Prostate gland (tissue), 2 donors: ENCODE measurements around the gene TMEM43. TPM values are rescaled to one million over a fixed set of nuclear protein-coding genes. Genes with fewer than 3 reads are reported as not detected.

Experiments used
- DNase-seq: peaks from one replicate; pipeline ENCODE4 v3.0.0-alpha.2; 2019; ENCODE audit warnings: low spot score
- H3K27ac ChIP-seq, 2 donors: fragments of 200-600 bp; sonication (generic); 2 replicates each; pipeline ENCODE4 v1.5.1; 2017 to 2019
- H3K27me3 ChIP-seq: fragments of 200-600 bp; sonication (generic); replicated peaks from 2 replicates; pipeline ENCODE4 v1.5.1; 2019; ENCODE audit not compliant: insufficient read depth
- H3K36me3 ChIP-seq, 2 donors: fragments of 200-600 bp; sonication (generic); 1 replicate in 1 of 2; 2 replicates in 1 of 2; pipeline versions ENCODE4 v1.5.1 to v1.8.1; 2017 to 2019
- H3K4me1 ChIP-seq: fragments of 200-600 bp; sonication (generic); replicated peaks from 2 replicates; pipeline ENCODE4 v1.5.1; 2019
- H3K4me3 ChIP-seq, 2 donors: fragments of 200-600 bp; sonication (generic); 2 replicates each; pipeline ENCODE4 v1.5.1; 2017 to 2019
- H3K9me3 ChIP-seq: fragments of 200-600 bp; sonication (generic); 2 replicates; pipeline ENCODE4 v1.5.1; 2017
- POLR2A ChIP-seq: fragments of 450-650 bp; IDR thresholded peaks from one replicate; pipeline ENCODE4 v1.6.1; 2016; ENCODE audit warnings: antibody characterized with exemption, mild to moderate bottlenecking
- POLR2AphosphoS5 ChIP-seq: sonication (generic); formaldehyde crosslinking; IDR thresholded peaks from one replicate; pipeline ENCODE4 v1.6.1; 2017; ENCODE audit warnings: antibody characterized with exemption
- WGBS: methylation state at CpG from one replicate; pipeline ENCODE4 v1.1.5; 2018; 5-methylcytosine and 5-hydroxymethylcytosine counted together
- intact Hi-C: fragments of 100-400 bp; cut with DNase I; formaldehyde crosslinking; loops from one replicate; pipeline ENCODE4 v1.14.2; 2022
- total RNA-seq, 2 donors: library from RNA; depleted of rRNA; stranded (reverse); fragments of >200 nt; gene quantifications; one replicate each; pipeline ENCODE4 v1.1.0, GENCODE V29; 2016
- TF ChIP-seq, protein P1 (sequence below), 4 experiments: fragments of 200-600 bp in 2 of 4; fragments of 450-650 bp in 2 of 4; sonication (generic) in 2 of 4; IDR thresholded peaks; 1 replicate in 3 of 4; 2 replicates in 1 of 4; pipeline ENCODE4 v1.5.1; 2016 to 2019; ENCODE audit warnings: antibody characterized with exemption in 4 of 4, mild to moderate bottlenecking in 2 of 4, moderate library complexity in 2 of 4

Gene TMEM43
- total RNA-seq, 2 donors from 2014 or later: 56.8 to 80.5 TPM

DNA sequence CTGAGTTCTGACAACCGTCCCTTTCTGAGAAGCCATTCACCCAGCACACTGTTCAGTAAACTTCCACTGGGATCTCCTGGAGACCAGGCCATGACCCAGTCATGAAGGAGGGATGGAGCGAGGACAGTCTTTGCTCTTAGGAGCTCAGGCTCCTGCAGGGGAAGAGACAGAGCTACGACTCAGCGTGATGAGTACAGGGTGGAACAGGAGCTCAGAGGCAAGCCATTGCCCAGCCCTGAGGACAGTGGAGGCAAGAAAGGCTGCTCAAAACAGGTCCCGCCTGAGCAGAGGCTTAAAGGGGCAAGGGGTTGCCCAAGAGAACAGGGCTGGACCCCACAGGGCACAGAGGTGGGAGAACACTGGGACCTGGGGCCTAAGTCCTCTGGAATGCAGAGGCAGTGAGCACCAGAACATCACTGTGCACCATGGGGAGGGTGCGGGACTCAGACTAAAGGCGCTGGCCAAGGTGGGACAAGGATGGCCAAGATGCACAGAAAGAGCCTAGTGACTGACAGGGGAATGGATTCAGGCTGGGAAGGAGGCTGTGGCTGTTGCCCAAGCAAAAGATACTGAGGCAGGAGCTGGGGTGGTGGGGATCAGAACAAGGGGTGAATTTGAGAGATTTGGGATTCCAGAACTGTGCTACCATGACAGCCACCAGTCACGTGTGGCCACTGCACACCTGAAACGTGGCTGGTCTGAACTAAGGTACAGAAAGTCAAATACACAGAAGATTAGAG is 25.8 kb downstream of the TMEM43 start:
- Histone ChIP-seq H3K4me1 (no peaks in the 10 kb centered on the region), H3K27me3 (no peaks in the 10 kb centered on the region), H3K36me3 (peaks cover 0 to 6% of the 10 kb centered on the region in 2 donors), H3K4me3 (no peak overlapping the region), H3K27ac (no peak overlapping the region), H3K9me3 (no peaks in the 10 kb centered on the region)
- TF ChIP-seq POLR2AphosphoS5: no peak
- TF ChIP-seq, protein P1, sequence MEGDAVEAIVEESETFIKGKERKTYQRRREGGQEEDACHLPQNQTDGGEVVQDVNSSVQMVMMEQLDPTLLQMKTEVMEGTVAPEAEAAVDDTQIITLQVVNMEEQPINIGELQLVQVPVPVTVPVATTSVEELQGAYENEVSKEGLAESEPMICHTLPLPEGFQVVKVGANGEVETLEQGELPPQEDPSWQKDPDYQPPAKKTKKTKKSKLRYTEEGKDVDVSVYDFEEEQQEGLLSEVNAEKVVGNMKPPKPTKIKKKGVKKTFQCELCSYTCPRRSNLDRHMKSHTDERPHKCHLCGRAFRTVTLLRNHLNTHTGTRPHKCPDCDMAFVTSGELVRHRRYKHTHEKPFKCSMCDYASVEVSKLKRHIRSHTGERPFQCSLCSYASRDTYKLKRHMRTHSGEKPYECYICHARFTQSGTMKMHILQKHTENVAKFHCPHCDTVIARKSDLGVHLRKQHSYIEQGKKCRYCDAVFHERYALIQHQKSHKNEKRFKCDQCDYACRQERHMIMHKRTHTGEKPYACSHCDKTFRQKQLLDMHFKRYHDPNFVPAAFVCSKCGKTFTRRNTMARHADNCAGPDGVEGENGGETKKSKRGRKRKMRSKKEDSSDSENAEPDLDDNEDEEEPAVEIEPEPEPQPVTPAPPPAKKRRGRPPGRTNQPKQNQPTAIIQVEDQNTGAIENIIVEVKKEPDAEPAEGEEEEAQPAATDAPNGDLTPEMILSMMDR (IDR thresholded peaks at IDR 0.05): no peak
- TF ChIP-seq POLR2A: no peak
- WGBS: 93% methylated on average over 9 of the region's 9 CpGs
- intact Hi-C loops: no loop called here
- DNase-seq: no peak

DNA sequence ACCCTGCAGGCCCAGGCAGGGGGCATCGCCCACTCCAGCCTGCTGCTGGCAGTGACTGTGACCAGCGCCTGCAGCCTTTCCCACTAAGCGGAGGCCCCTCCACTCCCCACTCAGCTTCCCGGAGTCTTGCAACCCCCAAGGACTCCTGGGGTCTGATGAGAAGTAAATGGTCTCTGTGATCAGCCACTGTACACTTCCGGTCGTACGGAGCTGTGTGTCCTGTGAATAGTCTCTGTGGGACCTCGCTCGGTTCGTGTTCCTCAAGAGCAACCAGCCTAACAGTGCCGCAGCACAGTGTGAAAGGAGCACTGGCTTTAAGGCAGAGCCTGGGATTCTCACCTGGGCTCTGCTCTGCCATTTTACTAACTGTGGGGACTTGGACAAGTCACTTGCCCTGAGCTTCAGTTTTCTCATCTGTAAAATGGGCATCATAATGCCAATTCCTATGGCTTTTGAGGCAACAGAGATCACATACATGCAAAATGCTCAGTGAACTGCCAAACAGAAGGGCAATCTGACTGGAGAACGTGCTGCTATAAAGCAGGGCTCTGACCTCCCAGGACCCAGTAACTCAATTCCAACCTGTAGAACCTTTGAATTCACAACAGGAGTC is 26.7 kb downstream of the TMEM43 start:
- Histone ChIP-seq H3K27ac (no peak overlapping the region), H3K36me3 (peaks cover 6 to 9% of the 10 kb centered on the region in 2 donors), H3K27me3 (no peaks in the 10 kb centered on the region), H3K4me3 (no peak overlapping the region), H3K9me3 (no peaks in the 10 kb centered on the region), H3K4me1 (no peaks in the 10 kb centered on the region)
- 87% methylated on average over 12 of the region's 12 CpGs for WGBS
- DNase-seq: no peak
- TF ChIP-seq POLR2AphosphoS5 (no peak), POLR2A (no peak)
- TF ChIP-seq, protein P1 (IDR thresholded peaks at IDR 0.05): no peak
- intact Hi-C loops: no loop called here

DNA sequence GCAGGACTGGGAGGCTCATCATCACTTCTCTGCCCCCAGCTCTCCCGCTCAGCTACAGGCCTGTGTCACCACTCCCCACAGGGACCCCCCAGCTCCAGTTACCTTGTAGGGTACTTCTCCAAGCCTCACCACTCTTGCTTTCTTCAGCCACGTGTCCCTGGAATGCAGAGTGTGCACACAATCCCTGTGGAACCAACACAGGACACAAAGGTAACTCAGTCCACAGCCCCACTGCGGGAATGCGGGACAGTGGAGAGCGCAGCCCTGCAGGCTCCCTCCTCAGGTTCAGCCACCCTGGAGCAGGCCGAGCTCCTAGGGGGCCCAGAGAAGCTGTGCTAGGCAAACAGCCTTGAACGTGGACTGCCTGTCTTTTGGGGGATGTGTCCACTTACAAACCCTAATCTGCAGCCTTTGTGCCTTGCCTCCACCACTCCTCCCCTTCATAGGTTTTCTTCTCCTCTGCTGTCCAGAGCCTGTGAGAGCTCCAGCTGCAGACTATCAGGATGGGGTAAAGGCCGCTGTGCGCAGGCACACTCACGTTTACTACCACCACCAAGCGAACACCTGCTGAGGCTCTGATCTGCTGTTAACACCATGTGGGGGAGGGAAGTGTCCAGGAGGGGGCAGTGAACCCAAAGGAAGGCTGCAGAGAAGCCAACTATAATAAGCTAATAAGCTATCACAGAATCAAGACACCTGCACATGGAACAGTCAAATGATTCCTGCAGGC is 27.5 kb downstream of the TMEM43 start:
- intact Hi-C loops: no loop called here

DNA sequence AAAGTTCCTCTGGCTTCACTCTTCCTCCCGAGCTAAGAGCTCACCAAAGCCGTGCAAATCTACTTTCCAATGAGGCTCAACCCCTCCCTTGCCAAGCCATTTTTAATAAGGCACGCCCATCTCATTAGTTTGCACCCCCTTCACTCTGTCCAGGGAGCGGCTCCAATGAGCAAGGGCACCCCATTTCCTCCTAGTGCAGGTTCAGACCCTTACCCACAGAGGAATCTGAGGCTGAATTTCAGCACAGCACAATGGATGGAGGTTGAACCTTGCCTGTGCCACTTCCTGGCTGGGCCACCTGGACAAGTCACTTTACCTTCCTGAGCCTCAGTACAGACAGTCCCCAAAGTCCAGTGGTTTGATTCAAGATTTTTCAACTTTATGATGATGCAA is 28.1 kb downstream of the TMEM43 start:
- no peak for TF ChIP-seq POLR2AphosphoS5
- no peak for TF ChIP-seq POLR2A
- TF ChIP-seq, protein P1 (IDR thresholded peaks at IDR 0.05): no peak
- DNase-seq: no peak
- no peak overlapping the region for H3K27ac ChIP-seq
- intact Hi-C loops: no loop called here
- H3K27me3 ChIP-seq: no peaks in the 10 kb centered on the region
- WGBS: 85% methylated on average over 4 of the region's 4 CpGs
- H3K36me3 ChIP-seq: peaks cover 7 to 12% of the 10 kb centered on the region in 2 donors
- H3K4me1 ChIP-seq: no peaks in the 10 kb centered on the region
- no peak overlapping the region for H3K4me3 ChIP-seq
- H3K9me3 ChIP-seq: no peaks in the 10 kb centered on the region

More for the DNA sequence above, 27.5 kb downstream of the TMEM43 start:
- Histone ChIP-seq H3K4me3 (no peak overlapping the region), H3K9me3 (no peaks in the 10 kb centered on the region), H3K4me1 (no peaks in the 10 kb centered on the region), H3K27ac (no peak overlapping the region), H3K27me3 (no peaks in the 10 kb centered on the region), H3K36me3 (peaks cover 6 to 12% of the 10 kb centered on the region in 2 donors)
- TF ChIP-seq, protein P1 (IDR thresholded peaks at IDR 0.05): no peak
- no peak for TF ChIP-seq POLR2A
- TF ChIP-seq POLR2AphosphoS5: no peak
- WGBS: 87% methylated on average over 11 of the region's 11 CpGs
- DNase-seq: no peak
